K562 treated with DMSO at 1 percent for 4 hours (cell line): ENCODE data around the gene ART3. TPM values are rescaled to one million over a fixed set of nuclear protein-coding genes. Genes with fewer than 3 reads are reported as not detected.

Experiments used
- total RNA-seq: library from RNA; unstranded; fragments of 300-600 nt; gene quantifications from 2 replicates; pipeline ENCODE4 v1.2.3, GENCODE V29; 2022; ENCODE audit not compliant: insufficient read depth

ART3 gene, protein sequence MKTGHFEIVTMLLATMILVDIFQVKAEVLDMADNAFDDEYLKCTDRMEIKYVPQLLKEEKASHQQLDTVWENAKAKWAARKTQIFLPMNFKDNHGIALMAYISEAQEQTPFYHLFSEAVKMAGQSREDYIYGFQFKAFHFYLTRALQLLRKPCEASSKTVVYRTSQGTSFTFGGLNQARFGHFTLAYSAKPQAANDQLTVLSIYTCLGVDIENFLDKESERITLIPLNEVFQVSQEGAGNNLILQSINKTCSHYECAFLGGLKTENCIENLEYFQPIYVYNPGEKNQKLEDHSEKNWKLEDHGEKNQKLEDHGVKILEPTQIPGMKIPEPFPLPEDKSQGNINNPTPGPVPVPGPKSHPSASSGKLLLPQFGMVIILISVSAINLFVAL
- not detected in 2 replicates for total RNA-seq

GRCh38 chr4:76074468-76074867 lies at the start of gene ART3:
TSS of gene ART3 (plus strand) at chr4:76074709. CDS start at chr4:76075890, 1,181 bp downstream.

DNA sequence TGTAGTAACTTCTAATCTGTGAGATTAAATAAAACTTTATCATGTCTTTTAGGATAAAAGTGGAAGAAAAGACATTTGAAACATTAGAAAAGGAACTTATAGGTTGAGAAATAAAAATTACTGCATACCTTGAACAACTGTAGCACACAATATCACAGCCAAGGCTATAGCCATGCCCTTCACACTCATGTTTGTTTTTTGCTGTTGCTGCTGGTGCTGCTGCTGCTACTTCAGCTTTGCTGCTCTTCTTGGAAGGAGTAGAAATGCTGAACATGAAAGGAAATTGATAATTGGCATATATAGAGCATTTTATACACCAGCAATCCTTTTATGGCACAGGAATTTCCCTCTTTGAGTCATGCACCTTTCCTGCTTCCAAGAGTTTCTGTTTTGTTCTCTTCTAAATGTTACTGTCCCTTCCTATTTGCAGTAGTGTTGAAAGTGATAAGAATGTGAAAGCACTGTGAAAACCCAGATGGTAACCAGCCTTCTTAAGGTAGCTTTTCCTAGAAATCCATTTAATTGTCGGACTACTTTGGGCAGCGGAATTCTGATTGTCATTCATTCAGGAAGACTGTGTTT lies 38.6 kb upstream of the ART3 start, which contains the start of gene CXCL11:
TSS of gene CXCL11 (minus strand) at position 272 of the 582 bp plus-strand sequence. CDS start at position 189, 83 bp downstream.

DNA sequence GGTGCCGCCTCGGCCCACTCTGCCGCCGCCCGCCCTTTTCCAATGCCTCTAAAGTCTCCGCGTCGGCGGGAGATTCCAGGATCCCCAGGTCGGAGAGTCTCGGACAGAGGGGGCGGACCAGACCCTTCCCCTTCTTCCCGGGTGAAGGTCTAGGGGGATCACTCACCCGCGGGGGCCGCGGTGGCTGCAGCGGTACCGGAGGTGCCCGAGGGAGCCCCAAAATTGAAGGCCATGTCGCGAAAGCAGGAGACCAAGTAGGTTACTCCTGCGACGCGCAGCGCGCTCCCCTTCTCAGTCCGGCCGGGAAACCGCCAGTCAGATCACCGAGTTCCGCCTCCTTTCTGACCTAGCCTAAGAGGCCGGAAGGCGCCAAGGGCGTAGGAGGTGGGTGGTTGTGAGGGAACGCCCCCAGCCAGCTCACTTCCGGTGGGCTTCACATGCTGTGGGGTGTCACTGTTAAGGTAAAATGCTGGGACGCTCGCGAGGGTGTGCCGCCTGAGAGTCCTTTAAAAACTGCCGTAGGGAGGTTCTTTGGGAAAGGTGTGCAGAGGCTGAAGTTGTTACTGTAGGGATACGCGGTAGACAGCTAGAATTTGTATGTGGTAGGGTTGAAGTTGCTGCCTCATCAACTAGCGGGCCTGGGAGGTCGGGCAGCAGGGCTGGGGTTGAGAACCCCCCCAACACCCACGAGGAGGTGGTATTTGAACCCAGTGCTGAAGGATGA lies 73.8 kb downstream of the ART3 start, which contains the start of gene NUP54:
TSS of gene NUP54 (minus strand) at position 256 of the 724 bp plus-strand sequence. CDS start at position 233, 23 bp downstream.

Other genes with a start within 250 kb of the ART3 start
- gene PPEF2, start 172.3 kb upstream of the ART3 start, total RNA-seq = not detected in 2 replicates
- gene NAAA, start 133.7 kb upstream of the ART3 start, total RNA-seq = 3.7 and 3.8 TPM in 2 replicates
- gene SDAD1, start 83.8 kb upstream of the ART3 start, total RNA-seq = 13.9 and 20.0 TPM in 2 replicates
- gene CXCL9, start 67.2 kb upstream of the ART3 start, total RNA-seq = not detected in 2 replicates
- gene CXCL10, start 51.2 kb upstream of the ART3 start, total RNA-seq = 1.5 and 1.8 TPM in 2 replicates
- 15.6 and 19.1 TPM in 2 replicates for gene CXCL11, start 38.6 kb upstream of the ART3 start, total RNA-seq
- 35.4 and 36.9 TPM in 2 replicates for gene NUP54, start 73.7 kb downstream of the ART3 start, total RNA-seq
- 26.2 and 27.2 TPM in 2 replicates for gene SCARB2, start 139.1 kb downstream of the ART3 start, total RNA-seq
- 10.7 and 12.6 TPM in 2 replicates for gene FAM47E, start 177.0 kb downstream of the ART3 start, total RNA-seq
- 1.4 and 1.7 TPM in 2 replicates for gene STBD1, start 232.0 kb downstream of the ART3 start, total RNA-seq